NCI-H526 (cell line): ENCODE data around the gene S100A12.
"Not testable (repeated sequence)": the region's sequence is repeated elsewhere in the genome, so short reads cannot be mapped to it uniquely, and the experiment has no call there.

ENCODE experiments used
- DNase-seq, 2 experiments: peaks; one replicate each; lab custom pipeline; 2025; lab: John Stamatoyannopoulos, UW

The S100A12 gene

GRCh38 chr1:153353226-153353947 is 22.0 kb downstream of the S100A12 start:
- DNase-seq: peak in 1 of 2 experiments; percentile 67

DNA sequence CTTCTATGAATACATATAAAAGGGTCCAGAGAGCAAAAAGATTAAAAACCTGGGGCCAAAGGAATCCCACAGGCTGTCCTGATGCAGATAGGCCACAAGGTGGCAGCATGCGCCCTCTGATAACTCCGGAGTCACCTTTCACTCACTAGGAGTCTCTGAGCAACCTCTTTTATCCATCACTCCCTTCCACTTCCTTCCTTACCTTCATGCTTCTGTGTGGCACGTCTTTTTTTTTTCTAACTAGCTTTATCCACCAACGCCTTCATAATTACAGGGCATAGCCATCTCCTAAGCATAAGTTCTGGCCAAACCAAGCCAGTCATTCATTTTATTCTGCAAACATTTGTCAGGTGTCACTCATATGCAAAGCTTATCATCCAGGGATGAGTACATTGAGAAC is 22.9 kb downstream of the S100A12 start:
- peak; percentile 62 to 92 for DNase-seq

- no peak for DNase-seq
Observed at GRCh38 chr1:153350321-153350957, 25.0 kb downstream of the S100A12 start.

DNA sequence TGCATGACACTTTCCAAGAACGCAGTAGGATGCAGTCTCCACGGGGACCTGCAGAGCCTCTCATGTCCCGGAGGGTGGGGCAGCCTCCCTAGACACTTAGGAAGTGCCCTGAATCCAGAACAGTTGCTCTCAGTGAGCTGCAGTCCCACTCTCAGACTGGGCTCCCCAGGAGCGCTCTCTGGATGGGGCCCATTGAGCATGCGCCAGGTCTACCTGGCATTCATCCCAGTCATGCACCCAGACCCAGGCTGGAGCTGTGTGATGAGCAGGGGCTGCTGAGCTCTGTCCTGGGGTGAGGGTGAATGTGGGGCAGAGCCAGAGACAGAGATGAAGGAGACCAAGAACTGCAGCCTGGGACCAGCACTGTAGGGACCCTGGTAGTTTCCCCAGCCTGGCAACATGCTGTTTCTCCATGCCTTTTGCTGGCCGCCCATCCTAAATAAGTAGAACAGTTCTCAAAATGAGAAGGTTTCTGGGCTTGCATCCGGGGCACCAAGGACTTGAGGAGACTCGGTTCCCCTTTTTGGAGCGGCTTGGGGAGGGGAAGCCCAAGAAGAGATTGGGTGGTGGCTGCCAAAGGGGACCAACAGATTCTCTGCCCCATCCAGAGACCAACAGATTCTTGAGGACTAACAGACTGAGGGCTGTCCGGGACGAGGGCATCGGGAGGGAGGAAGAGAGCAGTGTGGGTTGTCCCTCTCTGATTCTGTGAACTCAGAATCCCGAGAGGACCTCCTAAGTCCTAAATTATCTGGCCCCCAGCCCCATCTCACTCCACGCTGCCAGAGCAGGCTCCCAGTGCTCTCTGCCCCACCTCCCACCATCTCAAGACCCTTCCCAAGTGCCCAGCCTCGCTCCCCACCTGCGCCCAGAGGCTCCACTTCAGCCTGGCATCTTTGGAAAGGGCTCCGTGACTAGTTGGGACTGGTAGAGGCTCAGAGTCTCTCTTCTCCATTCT is 25.8 kb downstream of the S100A12 start:
- DNase-seq: no peak

- DNase-seq: no peak
Observed at GRCh38 chr1:153348511-153349362, 26.7 kb downstream of the S100A12 start, which contains the start of gene PGLYRP4. TSS of gene PGLYRP4 (minus strand) at chr1:153348841. CDS start at chr1:153347932, 909 bp downstream.

- DNase-seq: no peak
Observed at GRCh38 chr1:153347856-153348255, 27.6 kb downstream of the S100A12 start.

DNA sequence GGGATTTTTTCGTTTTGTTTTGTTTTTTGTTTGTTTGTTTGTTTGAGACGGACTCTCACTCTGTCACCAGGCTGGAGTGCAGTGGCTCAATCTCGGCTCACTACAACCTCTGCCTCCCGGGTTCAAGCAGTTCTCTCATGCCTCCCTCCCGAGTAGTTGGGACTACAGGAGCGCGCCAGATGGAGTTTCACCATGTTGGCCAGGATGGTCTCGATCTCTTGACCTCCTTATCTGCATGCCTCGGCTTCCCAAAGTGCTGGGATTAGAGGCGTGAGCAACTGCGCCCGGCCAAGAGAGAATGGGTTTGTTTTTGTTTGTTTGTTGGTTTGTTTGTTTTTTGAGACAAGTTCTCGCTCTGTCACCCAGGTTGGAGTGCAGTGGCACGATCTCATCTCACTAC is 28.4 kb downstream of the S100A12 start:
- not testable (repeated sequence) for DNase-seq

DNA sequence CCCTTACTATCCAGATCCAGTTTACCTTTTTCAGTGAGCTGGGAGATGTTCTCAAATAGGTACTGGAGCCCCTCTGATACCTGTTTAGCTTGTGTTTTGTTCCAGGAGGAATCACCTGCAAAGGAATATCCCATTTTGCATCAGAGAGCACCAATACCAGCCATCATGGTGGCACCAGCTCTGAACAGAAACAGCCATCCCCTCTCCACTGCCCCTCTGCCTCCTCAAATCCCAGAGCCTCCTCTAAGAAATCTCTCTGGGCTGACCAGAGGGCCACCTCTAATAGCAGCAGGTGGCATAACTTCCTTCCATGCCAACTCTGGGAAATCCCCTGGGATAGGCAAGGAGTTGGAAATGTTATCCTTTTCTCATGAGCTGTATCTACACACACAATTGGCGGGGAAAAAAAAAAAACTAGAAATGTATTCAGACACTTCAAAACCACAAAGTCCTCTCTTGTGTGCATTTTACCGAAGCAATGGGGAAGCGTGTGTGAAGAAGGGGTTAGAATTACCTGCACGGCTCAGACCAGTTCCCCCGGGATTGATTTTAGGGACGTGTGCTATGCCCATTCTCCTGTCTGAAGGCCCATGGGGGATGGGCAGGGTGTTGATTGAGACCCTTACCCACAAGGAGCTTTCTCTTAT is 29.2 kb downstream of the S100A12 start:
- no peak for DNase-seq

DNA sequence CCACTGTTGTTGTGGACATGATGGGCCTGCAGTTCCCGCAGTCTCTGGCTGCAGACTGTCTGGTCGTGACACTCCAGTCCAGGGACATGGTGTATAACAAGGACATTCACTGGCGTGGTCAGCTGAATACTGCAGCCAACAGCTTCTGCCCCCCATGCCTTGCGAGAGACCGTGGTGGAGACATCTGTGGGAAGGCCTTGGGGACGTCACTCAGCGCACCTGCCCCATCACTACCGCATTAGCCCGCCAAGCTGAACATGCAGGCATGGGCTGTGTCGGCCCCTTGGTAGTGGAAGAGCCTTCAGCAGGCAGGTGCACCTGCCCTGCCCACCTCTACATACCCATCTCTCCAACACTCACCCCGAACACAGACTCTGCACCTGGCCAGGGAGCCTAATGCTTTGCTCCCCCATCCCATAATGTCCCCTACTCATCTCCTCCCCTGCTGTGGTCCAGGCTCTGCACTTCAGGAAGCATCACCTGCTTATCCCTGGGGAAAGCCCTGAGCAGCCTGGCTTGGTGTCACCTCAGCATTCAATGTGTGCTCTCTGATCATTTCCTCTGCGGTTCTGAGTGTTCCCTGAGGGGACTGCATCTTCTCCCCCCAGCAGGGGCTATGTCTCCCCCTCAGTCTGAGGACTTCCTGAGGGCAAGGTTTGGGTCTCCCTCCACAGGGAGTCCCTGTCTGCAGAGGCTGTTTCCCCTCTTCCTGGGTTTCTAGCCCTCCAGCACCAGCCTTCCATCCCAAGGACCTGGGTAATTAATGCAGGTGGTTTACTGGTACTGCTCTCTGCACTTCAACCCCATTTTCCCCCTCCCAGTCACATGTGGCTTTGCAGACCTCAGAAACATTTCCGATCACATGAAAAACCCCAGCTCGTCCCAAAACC is 30.0 kb downstream of the S100A12 start:
- DNase-seq: no peak

GRCh38 chr1:153344718-153345025 is 30.7 kb downstream of the S100A12 start:
- DNase-seq: no peak

GRCh38 chr1:153343811-153344717 is 31.4 kb downstream of the S100A12 start:
- DNase-seq: no peak

DNA sequence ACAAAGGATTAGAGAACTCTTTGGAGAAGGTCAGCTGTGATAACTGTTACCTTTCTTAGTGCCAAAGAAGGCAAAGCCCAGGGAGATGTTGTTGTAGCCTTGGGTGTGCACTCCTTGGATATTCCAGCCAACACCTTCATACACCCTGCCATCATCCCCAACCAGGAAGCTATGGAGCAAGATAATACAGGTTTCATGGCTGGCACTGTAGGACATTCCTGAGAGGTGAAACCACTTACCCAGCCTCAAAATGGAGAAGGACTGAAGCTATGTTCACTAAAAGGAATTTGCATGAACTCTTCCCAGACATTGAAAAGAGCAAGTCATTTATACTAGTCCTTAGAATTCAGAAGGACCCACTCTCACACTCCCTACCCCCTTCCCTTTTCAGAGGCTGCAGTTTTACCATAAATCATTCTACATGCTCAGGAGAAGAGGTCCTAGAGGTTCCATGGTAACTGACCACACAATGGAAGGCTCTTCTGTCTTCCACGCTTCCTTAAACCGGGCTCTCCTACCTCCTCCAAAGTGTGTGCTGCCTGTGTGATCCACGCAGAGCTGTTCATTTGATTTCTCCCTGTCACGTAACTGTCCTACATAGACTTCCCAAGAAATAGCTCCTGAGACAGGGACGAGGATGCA is 32.3 kb downstream of the S100A12 start:
- DNase-seq: no peak

DNA sequence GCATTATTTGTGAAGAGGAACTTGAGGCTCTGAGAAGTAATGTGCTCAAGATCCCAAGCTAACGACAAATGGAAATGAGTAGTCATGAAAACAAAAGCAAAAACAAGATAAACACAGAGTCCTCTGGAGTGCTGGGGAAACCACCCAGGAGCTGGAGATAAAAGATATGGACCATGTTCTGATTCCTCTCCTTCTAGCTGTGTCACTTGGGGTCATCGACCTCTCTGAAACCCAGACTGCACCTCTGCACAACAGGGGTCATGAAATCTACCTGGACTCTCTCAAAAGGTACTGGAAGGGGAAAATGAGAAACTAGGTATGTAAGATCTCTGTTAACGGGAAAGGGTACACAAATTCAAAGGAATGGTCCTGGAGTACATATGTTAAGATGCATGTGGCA is 33.2 kb downstream of the S100A12 start:
- DNase-seq: no peak

GRCh38 chr1:153341431-153341934 is 33.9 kb downstream of the S100A12 start:
- no peak for DNase-seq

DNA sequence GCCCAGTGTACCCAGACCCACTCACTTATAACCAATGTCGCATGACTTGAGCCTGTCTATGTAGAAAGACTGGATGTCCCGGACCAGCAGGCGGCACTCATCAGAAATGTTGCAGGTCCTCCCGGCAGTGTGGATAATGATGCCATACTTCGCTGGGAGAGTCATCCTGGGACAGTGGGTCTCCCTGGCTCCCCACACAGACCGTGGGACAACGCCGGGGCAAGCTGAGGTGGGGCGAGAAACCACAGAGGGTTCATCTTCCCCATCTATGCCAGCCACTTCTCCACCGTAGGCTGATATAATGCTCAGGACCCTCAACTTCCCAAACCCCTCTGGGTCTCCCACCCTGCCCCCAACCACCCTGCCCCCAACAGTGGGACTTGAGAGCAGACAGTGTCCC is 35.1 kb downstream of the S100A12 start:
- DNase-seq: no peak

DNA sequence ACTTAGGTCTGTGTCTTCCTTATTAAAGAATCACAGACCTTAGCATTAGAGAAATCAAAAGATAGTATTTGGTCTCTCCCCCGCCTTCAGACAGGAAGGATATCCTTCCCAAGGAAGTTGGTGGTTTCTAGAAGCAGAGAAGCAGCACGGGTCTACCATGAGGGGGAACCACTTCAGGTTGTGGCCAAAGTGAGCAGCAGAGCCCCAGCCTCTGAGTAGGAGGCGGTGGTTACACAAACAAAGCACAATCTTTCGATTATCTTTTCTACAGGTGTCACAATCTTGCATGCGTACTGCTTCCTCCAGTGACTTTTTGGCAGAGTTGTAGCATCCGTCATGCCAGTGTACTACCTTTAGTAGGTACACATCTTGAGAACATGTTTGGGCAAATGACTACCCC is 35.6 kb downstream of the S100A12 start:
- DNase-seq: no peak

GRCh38 chr1:153337980-153338853 is 37.2 kb downstream of the S100A12 start:
- no peak for DNase-seq
